ENCODE data around the gene HSF5. TPM values are rescaled to one million over a fixed set of nuclear protein-coding genes. Genes with fewer than 3 reads are reported as not detected.

Gene HSF5
- total and polyA plus RNA-seq, 2 of the 4 experiments (the other 2 are of a cell fraction): not detected

DNA sequence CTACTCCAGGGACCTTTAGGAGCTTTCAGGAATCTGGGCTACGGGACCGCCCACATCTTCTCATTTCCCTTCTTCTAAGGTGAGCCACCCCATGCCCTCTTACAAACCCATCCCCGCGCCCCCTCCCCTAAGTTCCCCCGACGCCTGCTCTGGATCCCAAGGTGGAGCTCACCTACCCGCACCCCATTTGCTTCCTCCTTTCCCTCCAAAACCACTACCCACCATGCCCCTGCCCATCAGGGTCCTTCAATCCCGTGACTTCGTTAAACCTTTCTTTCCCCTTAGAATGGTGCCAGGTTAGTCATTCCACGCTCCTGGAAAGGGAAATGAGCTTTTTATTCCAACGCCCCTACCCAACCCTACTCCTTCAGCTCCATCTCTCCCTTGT is 26.6 kb upstream of the HSF5 start:
- Histone ChIP-seq H3K27me3 (ENCODE audit: control insufficient read depth, insufficient read depth, low read length) (no peaks in the 10 kb centered on the region), H2BK5ac (ENCODE audit: low read depth, low read length, poor library complexity, severe bottlenecking) (no peak overlapping the region), H4K20me1 (ENCODE audit: insufficient read depth, low read length) (peaks cover 4% of the 10 kb centered on the region; the same call in 1 of the 2 replicates), H3K23ac (ENCODE audit: low read depth, low read length) (no peak overlapping the region; the same call in 1 of the 2 replicates), H3K56ac (ENCODE audit: extremely low read depth, insufficient read depth, low read length) (no peak overlapping the region), H2AK9ac (replicated peaks; ENCODE audit: low read depth, low read length, poor library complexity) (peak overlapping the region; percentile 17), H2BK15ac (ENCODE audit: low read depth, low read length) (no peak overlapping the region), H2BK20ac (ENCODE audit: low read depth, low read length) (no peak overlapping the region), H4K91ac (ENCODE audit: insufficient read depth, low read depth, low read length) (peak overlapping the region; percentile 14), H4K5ac (ENCODE audit: low read depth, low read length) (peak overlapping the region; percentile 25), H3K18ac (ENCODE audit: low read depth, low read length) (no peak overlapping the region), H2AK5ac (ENCODE audit: low read depth, low read length) (peak overlapping the region; percentile 42; the same call in 1 of the 2 replicates), H4K8ac (ENCODE audit: low read depth in 2 of 2, low read length in 2 of 2) (peak overlapping the region; percentile 33 to 67; a peak in 2 of 4 replicates), H3K4ac (ENCODE audit: low read depth, low read length) (peak overlapping the region; percentile 22), H3K4me1 (ENCODE audit: control insufficient read depth, insufficient read depth, low read length) (peaks cover 12% of the 10 kb centered on the region; the same call in 1 of the 2 replicates), H3K4me3 (ENCODE audit: insufficient read depth, low read depth, low read length) (peak overlapping the region; percentile 64), H3K27ac (ENCODE audit: insufficient read depth, low read length) (no peak overlapping the region), H3K79me1 (ENCODE audit: low read depth in 1 of 2, low read length in 2 of 2) (peaks cover 5 to 51% of the 10 kb centered on the region in 2 experiments; a peak in 3 of 4 replicates), H2BK120ac (ENCODE audit: low read depth, low read length) (no peak overlapping the region), H3K4me2 (ENCODE audit: low read depth, low read length) (peak overlapping the region; percentile 75), H3K9ac (ENCODE audit: low read depth, low read length) (no peak overlapping the region), H3K14ac (replicated peaks; ENCODE audit: low read depth, low read length) (peak overlapping the region; percentile 24; the same call in 1 of the 2 replicates), H2AFZ (replicated peaks; ENCODE audit: low read length, poor library complexity) (peak overlapping the region; percentile 89), H3K36me3 (ENCODE audit: control insufficient read depth, insufficient read depth, low read length) (peaks cover 18% of the 10 kb centered on the region), H3K9me1 (ENCODE audit: insufficient read depth, low read length) (peaks cover 15% of the 10 kb centered on the region; the same call in 1 of the 2 replicates), H3K9me3 (ENCODE audit: control insufficient read depth, insufficient read depth, low read length) (no peaks in the 10 kb centered on the region)
- TF ChIP-seq CEBPB (IDR thresholded peaks at IDR 0.05; ENCODE audit: low read depth, low read length): no peak
- no peak for TF ChIP-seq USF2 (IDR thresholded peaks at IDR 0.05; ENCODE audit: low read depth, low read length)
- TF ChIP-seq MXI1 (IDR thresholded peaks at IDR 0.05; ENCODE audit: borderline replicate concordance, low read depth, low read length): no peak
- no peak for TF ChIP-seq CHD1 (IDR thresholded peaks at IDR 0.05; ENCODE audit: low read depth, low read length)
- no peak for TF ChIP-seq BHLHE40 (IDR thresholded peaks at IDR 0.05; ENCODE audit: low read depth, low read length)
- TF ChIP-seq MAZ (IDR thresholded peaks at IDR 0.05; ENCODE audit: borderline replicate concordance, low read depth, low read length): no peak
- TF ChIP-seq RCOR1 (IDR thresholded peaks at IDR 0.05; ENCODE audit: insufficient replicate concordance, low read length): no peak
- no peak for TF ChIP-seq SMC3 (IDR thresholded peaks at IDR 0.05; ENCODE audit: low read depth, low read length)
- no peak for TF ChIP-seq POLR2A (IDR thresholded peaks at IDR 0.05; ENCODE audit: low read depth, low read length)
- TF ChIP-seq, protein P1, sequence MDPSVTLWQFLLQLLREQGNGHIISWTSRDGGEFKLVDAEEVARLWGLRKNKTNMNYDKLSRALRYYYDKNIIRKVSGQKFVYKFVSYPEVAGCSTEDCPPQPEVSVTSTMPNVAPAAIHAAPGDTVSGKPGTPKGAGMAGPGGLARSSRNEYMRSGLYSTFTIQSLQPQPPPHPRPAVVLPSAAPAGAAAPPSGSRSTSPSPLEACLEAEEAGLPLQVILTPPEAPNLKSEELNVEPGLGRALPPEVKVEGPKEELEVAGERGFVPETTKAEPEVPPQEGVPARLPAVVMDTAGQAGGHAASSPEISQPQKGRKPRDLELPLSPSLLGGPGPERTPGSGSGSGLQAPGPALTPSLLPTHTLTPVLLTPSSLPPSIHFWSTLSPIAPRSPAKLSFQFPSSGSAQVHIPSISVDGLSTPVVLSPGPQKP (IDR thresholded peaks at IDR 0.05; ENCODE audit: borderline replicate concordance, low read depth, low read length): no peak
- no peak for TF ChIP-seq CTCF (conservative IDR thresholded peaks at IDR 0.05; ENCODE audit: low read depth, low read length)
- no peak for TF ChIP-seq RFX5 (IDR thresholded peaks at IDR 0.05; ENCODE audit: low read depth, low read length)
- no peak for TF ChIP-seq MAFK (IDR thresholded peaks at IDR 0.05; ENCODE audit: low read depth, low read length)
- TF ChIP-seq RAD21 (IDR thresholded peaks at IDR 0.05; ENCODE audit: low read length): no peak
- TF ChIP-seq NFE2L2 (IDR thresholded peaks at IDR 0.05; ENCODE audit: low read depth, low read length): no peak
- no peak for TF ChIP-seq FOS (IDR thresholded peaks at IDR 0.05; ENCODE audit: low read depth, low read length)
- ChIA-PET POLR2A (ENCODE audit: unreplicated experiment) (no interaction called here), CTCF (no interaction called here)
- intact Hi-C loops (cut with micrococcal nuclease): loop anchor here (5.0 to 10.0 kb wide), 2 partner anchors 162 to 270 kb away; partner anchors contain the start of gene SUPT4H1
- in situ Hi-C loops (cut with MboI; ENCODE audit: low sequenced_read_pairs): loop anchor here (10.0 kb wide), 1 partner anchor 120 kb away; no protein-coding TSS in a partner anchor
- ATAC-seq (ENCODE audit: low read depth) (no peak), DNase-seq (no peak)
- dilution Hi-C loops (cut with HindIII; ENCODE audit: low sequenced_read_pairs, unreplicated experiment): no loop called here
- 15% methylated on average over 4 of the region's 11 CpGs; no CpG with 5 or more reads in 1 of the 2 experiments for WGBS, 2 experiments (ENCODE audit: extremely low coverage in 2 of 2, insufficient read length in 1 of 2)
- BruUV-seq (replicated peaks): no TSS peak

Measured in IMR-90 (cell line).